Bronchial epithelial cell (primary cell): ENCODE results near the gene ZNF485. TPM values are rescaled to one million over a fixed set of nuclear protein-coding genes. Genes with fewer than 3 reads are reported as not detected.

Experiments used
- DNase-seq: peaks from one replicate; pipeline ENCODE4 v3.0.0-alpha.2; 2010; ENCODE audit warnings: low read depth
- FAIRE-seq: peaks from 2 replicates; lab custom pipeline; 2011; peaks lifted over from hg19 to GRCh38; lab: Jason Lieb, UNC
- H3K27me3 ChIP-seq: 2 replicates; pipeline ENCODE4 v1.5.1; 2011; ENCODE audit warnings: low read length; ENCODE audit not compliant: control insufficient read depth, insufficient read depth
- H3K36me3 ChIP-seq: 2 replicates; pipeline ENCODE4 v1.5.1; 2011; ENCODE audit warnings: low read length; ENCODE audit not compliant: control insufficient read depth, insufficient read depth
- H3K4me3 ChIP-seq: 2 replicates; pipeline ENCODE4 v1.5.1; 2011; ENCODE audit warnings: mild to moderate bottlenecking, low read depth, low read length, control low read depth
- CTCF ChIP-seq: IDR thresholded peaks from 2 replicates; pipeline ENCODE4 v1.5.1; 2011; ENCODE audit warnings: mild to moderate bottlenecking, moderate library complexity, low read length, control low read depth, inconsistent platforms; ENCODE audit not compliant: insufficient read depth, severe bottlenecking
- total RNA-seq: library from RNA; depleted of rRNA; stranded (reverse); fragments of >200 nt; gene quantifications from 2 replicates; pipeline ENCODE4 v1.2.1, GENCODE V29; 2014

The ZNF485 gene
- total RNA-seq, 1 donor from 2014 or later, result 4.7 TPM

GRCh38 chr10:43574001-43574892 lies 32.0 kb upstream of the ZNF485 start, which contains the start of gene ZNF239:
Gene ZNF239 (minus strand): TSS chr10:43574616. CDS start chr10:43558079, 16,537 bp downstream.
- H3K27me3 ChIP-seq, result no peaks in the 10 kb centered on the region
- no peak for TF ChIP-seq CTCF
- FAIRE-seq (no peak), DNase-seq (peak; percentile 48)
- H3K36me3 ChIP-seq, result no peaks in the 10 kb centered on the region
- peak within 1 kb of the TSS; percentile 37 for H3K4me3 ChIP-seq

GRCh38 chr10:43574906-43575305 lies 31.3 kb upstream of the ZNF485 start:
- TF ChIP-seq CTCF, result no peak
- FAIRE-seq, result no peak
- no peaks in the 10 kb centered on the region for H3K27me3 ChIP-seq
- no peak for DNase-seq
- H3K4me3 ChIP-seq, result no peak overlapping the region
- no peaks in the 10 kb centered on the region for H3K36me3 ChIP-seq

GRCh38 chr10:43576062-43576461 lies 30.2 kb upstream of the ZNF485 start:
- no peaks in the 10 kb centered on the region for H3K36me3 ChIP-seq
- no peak overlapping the region for H3K4me3 ChIP-seq
- no peaks in the 10 kb centered on the region for H3K27me3 ChIP-seq
- no peak for TF ChIP-seq CTCF
- DNase-seq (no peak), FAIRE-seq (no peak)

GRCh38 chr10:43576580-43576979 lies 29.7 kb upstream of the ZNF485 start:
- DNase-seq (no peak), FAIRE-seq (no peak)
- no peaks in the 10 kb centered on the region for H3K27me3 ChIP-seq
- no peak overlapping the region for H3K4me3 ChIP-seq
- no peak for TF ChIP-seq CTCF
- no peaks in the 10 kb centered on the region for H3K36me3 ChIP-seq

GRCh38 chr10:43584051-43584450 lies 22.2 kb upstream of the ZNF485 start:
- FAIRE-seq (no peak), DNase-seq (no peak)
- Histone ChIP-seq H3K4me3 (no peak overlapping the region), H3K36me3 (no peaks in the 10 kb centered on the region), H3K27me3 (no peaks in the 10 kb centered on the region)
- TF ChIP-seq CTCF, result no peak
